Measurements from ENCODE around the gene SLC15A5. TPM values are rescaled to one million over a fixed set of nuclear protein-coding genes. Genes with fewer than 3 reads are reported as not detected.

SLC15A5 gene
- total RNA-seq, result not detected

GRCh38 chr12:16277585-16277984 is at the start of gene SLC15A5:
TSS of gene SLC15A5 (minus strand) at chr12:16277685. CDS start at chr12:16277685, 0 bp downstream.
- DNase-seq (ENCODE audit: low spot score), result no peak

- DNase-seq (ENCODE audit: low spot score), result no peak
Measured at GRCh38 chr12:16325426-16325825, 47.9 kb upstream of the SLC15A5 start.

- no peak for DNase-seq (ENCODE audit: low spot score)
Measured at GRCh38 chr12:16324772-16325171, 47.3 kb upstream of the SLC15A5 start.

GRCh38 chr12:16324272-16324671 is 46.8 kb upstream of the SLC15A5 start:
- no peak for DNase-seq (ENCODE audit: low spot score)

GRCh38 chr12:16323638-16324037 is 46.2 kb upstream of the SLC15A5 start:
- DNase-seq (ENCODE audit: low spot score), result no peak

DNA sequence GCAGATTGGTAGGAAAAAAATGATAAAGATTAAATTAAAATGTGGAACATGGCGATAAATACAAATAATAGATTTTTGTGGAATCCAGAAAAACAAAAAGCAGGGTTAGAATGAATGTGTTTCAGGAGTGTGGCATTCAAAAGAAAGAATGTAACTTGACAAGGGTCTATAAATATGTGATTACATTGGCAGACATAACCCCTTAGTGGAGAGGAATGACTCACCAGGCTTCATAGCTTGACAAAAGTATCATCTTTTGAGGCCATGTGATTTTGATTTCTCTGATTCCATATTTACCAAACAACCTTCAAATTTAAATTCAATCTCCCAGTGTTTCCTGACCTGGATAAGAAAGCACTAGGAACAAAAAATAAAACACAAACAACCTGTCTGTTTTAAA is 45.5 kb upstream of the SLC15A5 start:
- DNase-seq (ENCODE audit: low spot score), result no peak

DNA sequence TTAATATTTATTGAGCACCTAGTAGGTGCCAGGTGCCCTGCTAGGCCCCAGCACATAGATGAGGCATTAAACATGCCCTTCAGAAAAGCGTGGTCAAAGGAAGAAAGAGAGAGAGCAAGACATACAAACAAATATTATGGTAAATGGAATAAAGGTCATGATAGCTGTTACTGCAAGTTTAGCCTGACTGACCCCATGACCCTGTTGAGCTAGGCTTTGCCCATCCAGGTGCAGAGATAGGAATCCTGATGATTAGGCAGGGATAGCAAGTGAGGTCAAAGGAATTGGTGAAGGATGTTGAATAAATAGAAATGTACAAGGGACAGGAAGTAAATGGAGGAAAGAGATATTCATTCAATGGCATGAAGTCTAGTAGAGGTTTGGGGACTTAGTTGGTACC is 33.4 kb upstream of the SLC15A5 start:
- DNase-seq (ENCODE audit: low spot score), result no peak

DNA sequence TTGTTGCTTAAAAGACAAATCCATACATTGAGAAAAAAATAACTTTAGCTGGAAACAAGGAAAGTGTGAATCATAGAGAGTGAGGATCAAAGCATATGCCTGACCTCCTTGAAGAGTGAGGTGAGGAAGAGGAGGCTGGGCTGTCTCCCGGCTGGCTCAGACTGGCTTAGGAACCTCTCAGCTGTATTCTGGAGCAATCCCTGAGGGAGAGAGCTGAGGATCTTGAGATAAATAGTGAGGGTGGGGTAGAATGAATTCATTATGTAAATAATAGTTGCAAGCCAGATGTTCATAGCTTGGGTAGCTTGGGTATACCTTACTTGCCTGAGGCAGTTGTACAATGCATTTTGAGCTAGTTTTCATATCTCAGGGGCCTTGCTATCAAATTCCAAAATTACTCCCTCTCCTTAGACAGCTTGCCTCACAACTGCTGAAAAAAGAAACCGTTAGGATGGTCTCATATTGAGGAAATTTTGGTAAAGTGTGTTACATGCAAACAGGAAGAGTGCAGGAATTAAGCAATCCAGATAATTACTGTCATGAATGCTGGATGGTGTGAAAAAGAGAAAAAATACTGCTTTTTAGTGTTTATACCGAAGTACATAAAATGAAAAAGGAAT is 30.5 kb upstream of the SLC15A5 start:
- DNase-seq (ENCODE audit: low spot score), result no peak

DNA sequence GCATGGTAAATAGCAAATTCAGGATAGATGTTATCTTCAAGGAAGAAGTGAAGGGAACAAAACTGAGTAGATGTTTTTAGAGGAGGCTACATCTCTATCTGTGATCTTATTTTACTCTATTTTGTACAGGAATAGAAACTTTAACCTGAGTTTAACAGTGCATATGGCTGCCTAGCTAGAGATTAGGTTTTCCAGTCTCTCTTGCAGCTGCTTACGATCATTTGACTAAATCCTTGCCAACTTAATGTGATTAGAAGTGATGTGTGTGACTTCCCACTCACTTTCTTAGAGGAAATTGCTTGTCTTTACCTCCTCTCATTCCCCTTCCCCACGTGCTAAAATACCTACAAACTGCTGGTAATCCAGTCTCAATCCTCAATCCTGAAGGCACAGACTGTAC is 26.5 kb upstream of the SLC15A5 start:
- DNase-seq (ENCODE audit: low spot score), result no peak

DNA sequence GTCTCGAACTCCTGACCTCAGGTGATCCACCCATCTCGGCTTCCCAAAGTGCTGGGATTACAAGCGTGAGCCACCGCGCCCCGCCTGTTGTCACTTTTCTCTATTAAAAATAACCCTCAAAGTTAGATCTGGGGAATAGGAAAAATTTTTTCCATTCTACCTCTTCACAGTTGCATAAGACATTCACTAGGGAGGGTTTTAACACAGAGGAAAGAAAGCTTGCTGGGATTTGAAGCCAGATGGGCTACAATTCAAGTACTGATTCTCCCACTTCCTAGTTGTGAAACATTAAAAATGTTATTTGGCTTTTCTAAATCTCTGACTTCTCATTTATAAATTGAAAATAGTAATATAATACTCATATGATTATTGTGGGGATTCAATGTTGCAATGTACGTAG is 23.3 kb upstream of the SLC15A5 start:
- no peak for DNase-seq (ENCODE audit: low spot score)

DNA sequence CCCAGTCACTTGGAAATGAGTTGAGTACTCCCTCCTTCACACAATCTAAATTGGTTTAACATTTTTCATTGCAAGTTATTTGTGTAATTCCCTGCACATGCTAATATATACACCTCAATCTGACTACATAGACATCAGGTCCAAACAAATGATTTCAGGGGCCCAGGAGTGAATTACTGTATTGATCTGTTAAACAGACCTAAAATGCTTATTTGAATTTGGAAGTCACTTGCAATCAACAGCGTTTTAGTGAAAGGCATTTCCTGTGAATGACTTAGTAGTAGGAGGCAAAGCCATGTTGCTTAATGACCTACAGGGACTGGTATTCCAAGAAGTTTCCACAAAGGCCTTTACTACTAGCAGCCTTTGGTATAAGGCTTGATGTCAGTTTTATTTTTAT is 22.6 kb upstream of the SLC15A5 start:
- DNase-seq (ENCODE audit: low spot score), result no peak

- no peak for DNase-seq (ENCODE audit: low spot score)
Measured at GRCh38 chr12:16299403-16299802, 21.9 kb upstream of the SLC15A5 start.

- no peak for DNase-seq (ENCODE audit: low spot score)
Measured at GRCh38 chr12:16297521-16297920, 20.0 kb upstream of the SLC15A5 start.

GRCh38 chr12:16294376-16294956 is 17.0 kb upstream of the SLC15A5 start:
- no peak for DNase-seq (ENCODE audit: low spot score)

DNA sequence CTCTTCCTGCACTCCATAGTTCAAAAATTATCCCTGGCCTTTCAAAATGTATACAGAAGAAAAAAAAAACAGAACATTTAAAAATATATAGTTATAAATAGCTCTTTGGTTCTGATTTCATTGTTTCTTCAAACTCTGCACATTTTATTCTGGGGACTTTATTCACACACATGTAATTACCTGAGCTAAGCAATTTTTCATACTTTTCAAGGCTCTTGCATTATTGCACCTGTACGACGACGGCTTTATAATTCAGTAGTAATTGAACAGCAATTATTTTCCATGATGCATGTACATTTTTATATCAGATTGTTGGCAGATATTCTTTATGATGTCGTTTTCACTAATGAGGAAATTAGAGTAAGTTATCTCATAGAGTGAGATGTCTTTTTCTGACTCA is 13.5 kb upstream of the SLC15A5 start:
- no peak for DNase-seq (ENCODE audit: low spot score)

DNA sequence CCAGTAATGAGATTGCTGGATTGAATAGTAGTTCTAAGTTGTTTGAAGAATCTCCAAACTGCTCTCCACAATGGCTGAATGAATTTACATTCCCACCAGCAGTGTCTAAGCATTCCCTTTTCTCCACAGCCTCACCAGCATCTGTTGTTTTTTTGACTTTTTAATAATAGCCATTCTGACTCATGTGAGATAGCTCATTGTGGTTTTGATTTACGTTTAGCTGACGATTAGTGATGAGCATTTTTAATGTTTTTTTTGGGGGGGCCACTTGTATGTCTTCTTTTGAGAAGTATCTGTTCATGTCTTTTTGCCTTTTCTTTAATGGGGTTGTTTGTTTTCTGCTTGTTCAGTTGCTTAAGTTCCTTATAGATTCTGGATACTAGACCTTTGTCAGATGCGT is 8.1 kb upstream of the SLC15A5 start:
- DNase-seq (ENCODE audit: low spot score), result no peak

DNA sequence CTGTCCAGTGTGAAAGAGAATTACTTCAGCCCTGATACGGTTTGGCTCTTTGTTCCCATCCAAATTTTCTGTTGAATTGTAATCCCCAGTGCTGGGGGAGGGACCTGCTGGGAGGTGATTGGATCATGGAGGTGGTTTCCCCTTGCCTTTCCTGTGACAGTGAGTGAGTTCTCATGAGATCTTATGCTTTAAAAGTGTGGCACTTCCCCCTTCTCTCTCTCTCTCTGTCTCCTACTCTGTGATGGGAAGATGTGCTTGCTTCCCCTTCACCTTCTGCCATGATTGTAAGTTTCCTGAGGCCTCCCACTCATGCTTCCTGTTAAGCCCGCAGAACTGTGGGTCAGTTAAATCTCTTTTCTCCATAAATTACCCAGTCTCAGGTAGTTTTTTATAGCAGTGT is 5.5 kb upstream of the SLC15A5 start:
- no peak for DNase-seq (ENCODE audit: low spot score)

- no peak for DNase-seq (ENCODE audit: low spot score)
Measured at GRCh38 chr12:16282081-16282480, 4.6 kb upstream of the SLC15A5 start.

GRCh38 chr12:16281157-16281556 is 3.7 kb upstream of the SLC15A5 start:
- DNase-seq (ENCODE audit: low spot score), result no peak

GRCh38 chr12:16272222-16272621 is 5.3 kb downstream of the SLC15A5 start:
- no peak for DNase-seq (ENCODE audit: low spot score)

GRCh38 chr12:16271062-16271461 is 6.4 kb downstream of the SLC15A5 start:
- DNase-seq (ENCODE audit: low spot score), result no peak

GRCh38 chr12:16269946-16270345 is 7.5 kb downstream of the SLC15A5 start:
- DNase-seq (ENCODE audit: low spot score), result no peak

GRCh38 chr12:16266085-16266484 is 11.4 kb downstream of the SLC15A5 start:
- no peak for DNase-seq (ENCODE audit: low spot score)

GRCh38 chr12:16261944-16262475 is 15.5 kb downstream of the SLC15A5 start:
- no peak for DNase-seq (ENCODE audit: low spot score)

Measured in ureter (tissue), 1 donor.